Stomach (tissue), 4 donors: ENCODE results near the gene NCL.

Source experiments
- CTCF ChIP-seq, 7 experiments: fragments of 450-650 bp in 4 of 7; fragments of 200-600 bp in 3 of 7; sonication (generic) in 3 of 7; IDR thresholded peaks; one replicate each; pipeline ENCODE4 v1.5.1; 2016 to 2019; ENCODE audit warnings: antibody characterized with exemption in 7 of 7, control low read depth in 2 of 7, mild to moderate bottlenecking in 1 of 7
- EP300 ChIP-seq: sonication (generic); formaldehyde crosslinking; IDR thresholded peaks from one replicate; pipeline ENCODE4 v1.6.1; 2017; ENCODE audit warnings: antibody characterized with exemption

- TF ChIP-seq CTCF (IDR thresholded peaks at IDR 0.05) (no peak), EP300 (no peak)
These were observed 38.9 kb downstream of the NCL start for GRCh38 chr2:231425291-231425810.
